K562 (cell line): ENCODE results near the gene LMBR1. TPM values are rescaled to one million over a fixed set of nuclear protein-coding genes. Genes with fewer than 3 reads are reported as not detected.

Source experiments
- ATAC-seq: fragments of 200-7000 bp; cut with Tn5 transposase; 3 replicates; pipeline ENCODE4 v1.9.1; 2020; ENCODE audit warnings: moderate library complexity
- BruUV-seq: library from RNA; stranded (reverse); fragments of 400-500 nt; replicated peaks from 2 replicates; lab custom pipeline; 2021; lab: Mats Ljungman, UMichigan
- CTCF ChIA-PET: fragments of 300-600 bp; formaldehyde crosslinking; extraction: SDS; loops from one replicate; lab custom pipeline; 2021; ENCODE audit warnings: low intra/inter-chr PET ratio; lab: Yijun Ruan, JAX
- POLR2A ChIA-PET: fragments of 300-600, 350-650 bp; sonication (Branson Sonifier 250); formaldehyde crosslinking; extraction: SDS; loops from one replicate; lab custom pipeline; 2021; ENCODE audit warnings: antibody characterized with exemption, inconsistent platforms; lab: Yijun Ruan, JAX
- DNase-seq, 4 experiments: peaks; one replicate each; pipeline versions ENCODE4 v3.0.0 to v3.0.0-alpha.2; 2011 to 2018; ENCODE audit warnings: low spot score in 3 of 4, mixed read lengths in 3 of 4; ENCODE audit errors: extremely low read depth in 1 of 4
- FAIRE-seq: peaks from 2 replicates; lab custom pipeline; 2011; peaks lifted over from hg19 to GRCh38; lab: Jason Lieb, UNC
- H2AFZ ChIP-seq: 2 replicates; pipeline ENCODE4 v1.6.0; 2011; ENCODE audit warnings: low read depth, low read length, control low read depth, inconsistent platforms
- H3K27ac ChIP-seq: fragments of 200-600 bp; 3 replicates; pipeline ENCODE4 v1.8.0; 2011; ENCODE audit warnings: low read depth, mild to moderate bottlenecking, control low read depth, inconsistent platforms, low read length, moderate library complexity, mixed read lengths; ENCODE audit errors: extremely low read depth
- H3K27me3 ChIP-seq, 2 experiments: fragments of 300-600 bp in 1 of 2; 2 replicates in 1 of 2; 3 replicates in 1 of 2; pipeline versions ENCODE4 v1.6.0 to v1.8.0; 2011; ENCODE audit warnings: inconsistent platforms in 2 of 2, low read length in 2 of 2, mild to moderate bottlenecking in 1 of 2, mixed read lengths in 1 of 2, moderate library complexity in 1 of 2; ENCODE audit not compliant: control insufficient read depth in 2 of 2, insufficient read depth in 2 of 2
- H3K36me3 ChIP-seq: fragments of 300-600 bp; 3 replicates; pipeline ENCODE4 v1.8.0; 2011; ENCODE audit warnings: mild to moderate bottlenecking, low read length, inconsistent platforms; ENCODE audit not compliant: control insufficient read depth, insufficient read depth
- H3K4me1 ChIP-seq, 2 experiments: fragments of 200-600 bp in 1 of 2; replicated peaks in 1 of 2; 2 replicates in 1 of 2; 3 replicates in 1 of 2; pipeline versions ENCODE4 v1.5.1 to v1.8.0; 2011; ENCODE audit warnings: inconsistent platforms in 2 of 2, low read length in 2 of 2, mild to moderate bottlenecking in 1 of 2, mixed read lengths in 1 of 2, moderate library complexity in 1 of 2; ENCODE audit not compliant: control insufficient read depth in 2 of 2, insufficient read depth in 2 of 2
- H3K4me2 ChIP-seq: 2 replicates; pipeline ENCODE4 v1.6.1; 2011; ENCODE audit warnings: low read length, control low read depth, inconsistent platforms, mixed read lengths; ENCODE audit not compliant: insufficient read depth
- H3K4me3 ChIP-seq: fragments of 200-600 bp; sonication (generic), shearing (Covaris generic); 2 replicates; pipeline ENCODE4 v1.5.1; 2016; ENCODE audit warnings: control low read depth, inconsistent platforms
- H3K79me2 ChIP-seq: fragments of 200-600 bp; 3 replicates; pipeline ENCODE4 v1.8.0; 2011; ENCODE audit warnings: low read length, inconsistent platforms; ENCODE audit not compliant: control insufficient read depth, insufficient read depth
- H3K9ac ChIP-seq, 2 experiments: 2 replicates each; pipeline versions ENCODE4 v1.6.0 to v1.6.1; 2011; ENCODE audit warnings: low read depth in 2 of 2, low read length in 2 of 2, control low read depth in 1 of 2, inconsistent platforms in 1 of 2, mild to moderate bottlenecking in 1 of 2, mixed read lengths in 1 of 2; ENCODE audit not compliant: insufficient read depth in 1 of 2
- H3K9me1 ChIP-seq: one replicate; pipeline ENCODE4 v1.6.0; 2011; ENCODE audit warnings: inconsistent platforms, mild to moderate bottlenecking, low read length, moderate library complexity; ENCODE audit not compliant: control insufficient read depth, insufficient read depth
- H3K9me3 ChIP-seq: replicated peaks from 2 replicates; pipeline ENCODE4 v1.5.1; 2011; ENCODE audit warnings: low read depth, low read length, inconsistent platforms; ENCODE audit not compliant: control insufficient read depth, insufficient read depth
- H4K20me1 ChIP-seq: replicated peaks from 2 replicates; pipeline ENCODE4 v1.6.1; 2011; ENCODE audit warnings: low read length, inconsistent platforms, mixed read lengths; ENCODE audit not compliant: control insufficient read depth, insufficient read depth
- CCAR2 ChIP-seq: fragments of 200-400 bp; formaldehyde crosslinking; IDR thresholded peaks from 2 replicates; pipeline ENCODE4 v1.6.1; 2017; ENCODE audit warnings: mild to moderate bottlenecking, low read depth, low read length
- CEBPZ ChIP-seq: fragments of 150-350 bp; IDR thresholded peaks from 2 replicates; pipeline ENCODE4 v1.6.1; 2014; ENCODE audit warnings: low read depth, mild to moderate bottlenecking, low read length, borderline replicate concordance
- FOXK2 ChIP-seq, 2 experiments: fragments of 450-650 bp; IDR thresholded peaks in 1 of 2; conservative IDR thresholded peaks in 1 of 2; 2 replicates each; pipeline ENCODE4 v1.6.1; 2016; ENCODE audit warnings: low read depth in 2 of 2, mild to moderate bottlenecking in 1 of 2
- MCM5 ChIP-seq: fragments of 450-650 bp; IDR thresholded peaks from 2 replicates; pipeline ENCODE4 v1.6.1; 2016; ENCODE audit warnings: low read depth
- MECOM ChIP-seq: fragments of 250-450 bp; sonication (Bioruptor Pico); IDR thresholded peaks from 2 replicates; pipeline ENCODE4 v1.8.0; 2022; ENCODE audit warnings: inconsistent platforms
- SAFB ChIP-seq: fragments of 200-400 bp; formaldehyde crosslinking; IDR thresholded peaks from 2 replicates; pipeline ENCODE4 v1.6.1; 2017; ENCODE audit warnings: low read depth, low read length, borderline replicate concordance
- SMAD2 ChIP-seq: fragments of 150-350 bp; IDR thresholded peaks from 2 replicates; pipeline ENCODE4 v1.6.1; 2014; ENCODE audit warnings: low read depth, mild to moderate bottlenecking, low read length
- SMARCA4 ChIP-seq: fragments of 450-650 bp; IDR thresholded peaks from 2 replicates; pipeline ENCODE4 v1.6.1; 2016
- YY1 ChIP-seq, 3 experiments: IDR thresholded peaks; 2 replicates each; pipeline ENCODE4 v1.6.1; 2011; ENCODE audit warnings: low read length in 2 of 3, mild to moderate bottlenecking in 2 of 3, moderate library complexity in 2 of 3, borderline replicate concordance in 1 of 3, control low read depth in 1 of 3, low read depth in 1 of 3; ENCODE audit not compliant: insufficient read depth in 3 of 3, insufficient replicate concordance in 2 of 3, control insufficient read depth in 1 of 3, insufficient read length in 1 of 3; ENCODE audit errors: extremely low read depth in 1 of 3
- ZBTB26 ChIP-seq: fragments of 450-650 bp; formaldehyde crosslinking; IDR thresholded peaks from 2 replicates; pipeline ENCODE4 v1.4.0; 2022; ENCODE audit warnings: missing genetic modification characterization
- ZNF133 ChIP-seq: fragments of 250-450 bp; sonication (Bioruptor Pico); IDR thresholded peaks from 2 replicates; pipeline ENCODE4 v1.4.0; 2020; ENCODE audit warnings: mild to moderate bottlenecking
- WGBS: fragments of 100-300 bp; shearing (Covaris generic); methylation state at CpG from one replicate; pipeline ENCODE4 v1.1.6; 2016; ENCODE audit warnings: low coverage, mixed read lengths; ENCODE audit not compliant: insufficient coverage; ENCODE audit errors: missing lambda C conversion rate; 5-methylcytosine and 5-hydroxymethylcytosine counted together
- in situ Hi-C: fragments of 300-500 bp; cut with MboI; formaldehyde crosslinking; loops from 4 replicates; pipeline ENCODE4 v1.15.0; 2018; ENCODE audit warnings: inconsistent platforms, mixed read lengths
- intact Hi-C: fragments of 100-400 bp; cut with micrococcal nuclease; formaldehyde crosslinking; loops from 2 replicates; pipeline ENCODE4 v1.14.2; 2022
- polyA plus RNA-seq, 8 experiments: library from polyadenylated mRNA; depleted of rRNA in 4 of 8; stranded (reverse) in 5 of 8; unstranded in 3 of 8; fragments of >200 nt; fragmentation: Nextera tagmentation in 2 of 8; fragmentation: Illumina TruSeq in 1 of 8; extraction: Ambion mirVana in 2 of 8; extraction: Trizol in 1 of 8; gene quantifications; 2 replicates each; pipeline versions ENCODE4 v1.2.1 to v1.2.3, GENCODE V29; 2011 to 2014; ENCODE audit warnings: inconsistent platforms in 1 of 8, missing spikeins in 1 of 8
- total RNA-seq, 7 experiments: library from RNA; depleted of rRNA in 6 of 7; stranded (reverse); fragments of >200 nt in 6 of 7; fragmentation: Illumina TruSeq in 2 of 7; extraction: Trizol in 2 of 7; gene quantifications; 2 replicates each; pipeline versions ENCODE4 v1.2.1 to v1.2.3, GENCODE V29; 2011 to 2021; ENCODE audit warnings: low replicate concordance in 1 of 7
- TF ChIP-seq, protein P1 (sequence below): sonication (generic); formaldehyde crosslinking; IDR thresholded peaks from 2 replicates; pipeline ENCODE4 v1.8.0; 2023; ENCODE audit warnings: missing genetic modification reagents, mild to moderate bottlenecking, borderline replicate concordance

The LMBR1 gene
- total and polyA plus RNA-seq, 9 of the 15 experiments (the other 6 are each of a cell fraction or from before 2014, with no cell fraction given) = 7.7 to 90.0 (median 59.9) TPM

DNA sequence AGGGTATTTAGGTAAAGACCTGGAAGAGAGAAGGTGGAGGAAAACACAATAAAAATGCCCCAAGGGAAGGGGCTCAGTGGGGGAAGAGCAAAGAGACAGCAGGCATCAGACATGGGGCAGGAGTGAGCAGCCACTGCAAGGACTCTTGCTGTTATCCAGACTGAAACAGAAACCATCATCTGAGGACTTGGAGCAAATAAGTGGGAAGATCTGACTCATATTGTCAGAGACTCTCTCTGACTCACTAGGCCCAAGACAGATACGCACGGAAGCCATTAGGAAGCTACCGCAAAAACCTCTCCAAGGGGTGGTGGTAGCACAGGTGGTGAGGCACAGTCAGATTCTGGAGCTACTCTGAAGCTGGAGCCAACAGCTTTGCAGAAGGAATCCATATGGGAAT, 141.7 kb downstream of the LMBR1 start:
- Histone ChIP-seq H3K36me3 (peaks cover 24% of the 10 kb centered on the region; the same call in 1 of the 3 replicates), H3K9me3 (no peaks in the 10 kb centered on the region), H4K20me1 (no peaks in the 10 kb centered on the region), H3K4me1 (no peaks in the 10 kb centered on the region), H3K27me3 (no peaks in the 10 kb centered on the region), H3K9me1 (no peaks in the 10 kb centered on the region), H3K27ac (no peak overlapping the region), H2AFZ (no peak overlapping the region), H3K79me2 (no peaks in the 10 kb centered on the region), H3K9ac (no peak overlapping the region), H3K4me3 (no peak overlapping the region), H3K4me2 (no peak overlapping the region)
- ChIA-PET POLR2A (interaction anchor here (1.1 to 1.4 kb wide), 4 partner anchors 12 to 33 kb away, joined by 3 to 4 read pairs (median 3); no protein-coding TSS in a partner anchor), CTCF (no interaction called here)
- FAIRE-seq (no peak), ATAC-seq (peak; percentile 23; the same call in 1 of the 3 replicates), DNase-seq (peak in 1 of 4 experiments; percentile 27)
- intact Hi-C loops (no loop called here), in situ Hi-C loops (no loop called here)
- 75% methylated on average over 3 of the region's 3 CpGs for WGBS
- no TSS peak for BruUV-seq
- TF ChIP-seq CEBPZ = no peak
- no peak for TF ChIP-seq SAFB
- no peak for TF ChIP-seq ZBTB26
- no peak for TF ChIP-seq MECOM (CRISPR knock-in tag)
- TF ChIP-seq MCM5 = no peak
- TF ChIP-seq CCAR2 = no peak
- TF ChIP-seq, protein P1, sequence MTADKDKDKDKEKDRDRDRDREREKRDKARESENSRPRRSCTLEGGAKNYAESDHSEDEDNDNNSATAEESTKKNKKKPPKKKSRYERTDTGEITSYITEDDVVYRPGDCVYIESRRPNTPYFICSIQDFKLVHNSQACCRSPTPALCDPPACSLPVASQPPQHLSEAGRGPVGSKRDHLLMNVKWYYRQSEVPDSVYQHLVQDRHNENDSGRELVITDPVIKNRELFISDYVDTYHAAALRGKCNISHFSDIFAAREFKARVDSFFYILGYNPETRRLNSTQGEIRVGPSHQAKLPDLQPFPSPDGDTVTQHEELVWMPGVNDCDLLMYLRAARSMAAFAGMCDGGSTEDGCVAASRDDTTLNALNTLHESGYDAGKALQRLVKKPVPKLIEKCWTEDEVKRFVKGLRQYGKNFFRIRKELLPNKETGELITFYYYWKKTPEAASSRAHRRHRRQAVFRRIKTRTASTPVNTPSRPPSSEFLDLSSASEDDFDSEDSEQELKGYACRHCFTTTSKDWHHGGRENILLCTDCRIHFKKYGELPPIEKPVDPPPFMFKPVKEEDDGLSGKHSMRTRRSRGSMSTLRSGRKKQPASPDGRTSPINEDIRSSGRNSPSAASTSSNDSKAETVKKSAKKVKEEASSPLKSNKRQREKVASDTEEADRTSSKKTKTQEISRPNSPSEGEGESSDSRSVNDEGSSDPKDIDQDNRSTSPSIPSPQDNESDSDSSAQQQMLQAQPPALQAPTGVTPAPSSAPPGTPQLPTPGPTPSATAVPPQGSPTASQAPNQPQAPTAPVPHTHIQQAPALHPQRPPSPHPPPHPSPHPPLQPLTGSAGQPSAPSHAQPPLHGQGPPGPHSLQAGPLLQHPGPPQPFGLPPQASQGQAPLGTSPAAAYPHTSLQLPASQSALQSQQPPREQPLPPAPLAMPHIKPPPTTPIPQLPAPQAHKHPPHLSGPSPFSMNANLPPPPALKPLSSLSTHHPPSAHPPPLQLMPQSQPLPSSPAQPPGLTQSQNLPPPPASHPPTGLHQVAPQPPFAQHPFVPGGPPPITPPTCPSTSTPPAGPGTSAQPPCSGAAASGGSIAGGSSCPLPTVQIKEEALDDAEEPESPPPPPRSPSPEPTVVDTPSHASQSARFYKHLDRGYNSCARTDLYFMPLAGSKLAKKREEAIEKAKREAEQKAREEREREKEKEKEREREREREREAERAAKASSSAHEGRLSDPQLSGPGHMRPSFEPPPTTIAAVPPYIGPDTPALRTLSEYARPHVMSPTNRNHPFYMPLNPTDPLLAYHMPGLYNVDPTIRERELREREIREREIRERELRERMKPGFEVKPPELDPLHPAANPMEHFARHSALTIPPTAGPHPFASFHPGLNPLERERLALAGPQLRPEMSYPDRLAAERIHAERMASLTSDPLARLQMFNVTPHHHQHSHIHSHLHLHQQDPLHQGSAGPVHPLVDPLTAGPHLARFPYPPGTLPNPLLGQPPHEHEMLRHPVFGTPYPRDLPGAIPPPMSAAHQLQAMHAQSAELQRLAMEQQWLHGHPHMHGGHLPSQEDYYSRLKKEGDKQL (CRISPR knock-in tag) = no peak
- no peak for TF ChIP-seq FOXK2 (conservative IDR thresholded peaks at IDR 0.05 in 1 of 2, IDR thresholded peaks at IDR 0.05 in 1 of 2; ENCODE audit: low read depth in 2 of 2)
- no peak for TF ChIP-seq SMAD2
- peak in 1 of 3 experiments; percentile 27 for TF ChIP-seq YY1 (IDR thresholded peaks at IDR 0.05; ENCODE audit: borderline replicate concordance in 1 of 3, control insufficient read depth in 1 of 3, extremely low read depth in 1 of 3, insufficient read depth in 3 of 3, insufficient read length in 1 of 3, insufficient replicate concordance in 2 of 3, low read depth in 1 of 3, low read length in 2 of 3)
- no peak for TF ChIP-seq ZNF133 (CRISPR knock-in tag)
- TF ChIP-seq SMARCA4 = no peak
